Liver (tissue), 9 donors: ENCODE data around the gene C12orf76. TPM values are rescaled to one million over a fixed set of nuclear protein-coding genes. Genes with fewer than 3 reads are reported as not detected.

Experiments used
- DNase-seq: peaks from one replicate; pipeline ENCODE4 v3.0.0-alpha.2; 2017; ENCODE audit warnings: low spot score
- H3K27ac ChIP-seq, 2 donors: one replicate each; pipeline ENCODE4 v1.7.0; 2013; ENCODE audit warnings: inconsistent platforms in 2 of 2, low read length in 2 of 2, control low read depth in 1 of 2, low read depth in 1 of 2, mild to moderate bottlenecking in 1 of 2
- H3K27me3 ChIP-seq, 4 donors: one replicate each; pipeline versions ENCODE4 v1.6.1 to v1.7.0; 2013; ENCODE audit warnings: low read length in 3 of 4, inconsistent platforms in 1 of 4, mild to moderate bottlenecking in 1 of 4, moderate library complexity in 1 of 4; ENCODE audit not compliant: control insufficient read depth in 4 of 4, insufficient read depth in 4 of 4
- H3K36me3 ChIP-seq, 4 donors: one replicate each; pipeline versions ENCODE4 v1.6.1 to v1.7.0; 2013; ENCODE audit warnings: low read length in 3 of 4, mild to moderate bottlenecking in 3 of 4, low read depth in 1 of 4, moderate library complexity in 1 of 4; ENCODE audit not compliant: control insufficient read depth in 4 of 4, insufficient read depth in 3 of 4
- H3K4me1 ChIP-seq, 4 donors: one replicate each; pipeline versions ENCODE4 v1.6.1 to v1.7.0; 2013; ENCODE audit warnings: low read length in 3 of 4, mild to moderate bottlenecking in 3 of 4, moderate library complexity in 1 of 4; ENCODE audit not compliant: control insufficient read depth in 4 of 4, insufficient read depth in 4 of 4
- H3K4me3 ChIP-seq, 3 donors: one replicate each; pipeline versions ENCODE4 v1.6.1 to v1.7.0; 2013; ENCODE audit warnings: low read length in 3 of 3, control low read depth in 1 of 3, low read depth in 1 of 3, mild to moderate bottlenecking in 1 of 3
- H3K9ac ChIP-seq, 2 donors: one replicate each; pipeline ENCODE4 v1.7.0; 2013; ENCODE audit warnings: low read length in 2 of 2, mild to moderate bottlenecking in 2 of 2, moderate library complexity in 2 of 2, control low read depth in 1 of 2, low read depth in 1 of 2
- H3K9me3 ChIP-seq, 4 donors: one replicate each; pipeline versions ENCODE4 v1.6.1 to v1.7.0; 2013; ENCODE audit warnings: low read length in 3 of 4; ENCODE audit not compliant: control insufficient read depth in 4 of 4
- EGR1 ChIP-seq, 2 donors: IDR thresholded peaks; 2 replicates each; pipeline ENCODE4 v1.6.1; 2016 to 2018; ENCODE audit warnings: antibody characterized with exemption in 2 of 2, low read depth in 2 of 2
- FOXA1 ChIP-seq: IDR thresholded peaks from 2 replicates; pipeline ENCODE4 v1.6.1; 2016; ENCODE audit warnings: antibody characterized with exemption
- FOXA2 ChIP-seq: IDR thresholded peaks from 2 replicates; pipeline ENCODE4 v1.6.1; 2016; ENCODE audit warnings: antibody characterized with exemption
- GABPA ChIP-seq, 2 donors: IDR thresholded peaks in 1 of 2; conservative IDR thresholded peaks in 1 of 2; 2 replicates each; pipeline ENCODE4 v1.6.1; 2016; ENCODE audit warnings: antibody characterized with exemption in 2 of 2, mild to moderate bottlenecking in 1 of 2, moderate library complexity in 1 of 2
- HNF4A ChIP-seq, 2 donors: conservative IDR thresholded peaks; 2 replicates each; pipeline ENCODE4 v1.6.1; 2016; ENCODE audit warnings: antibody characterized with exemption in 2 of 2, mild to moderate bottlenecking in 2 of 2
- JUND ChIP-seq, 2 donors: IDR thresholded peaks; 2 replicates each; pipeline ENCODE4 v1.6.1; 2016; ENCODE audit warnings: antibody characterized with exemption in 2 of 2
- RAD21 ChIP-seq, 2 donors: IDR thresholded peaks; 2 replicates each; pipeline ENCODE4 v1.6.1; 2016; ENCODE audit warnings: antibody characterized with exemption in 2 of 2, mild to moderate bottlenecking in 2 of 2
- RXRA ChIP-seq, 2 donors: IDR thresholded peaks; 2 replicates each; pipeline ENCODE4 v1.6.1; 2017 to 2018; ENCODE audit warnings: antibody characterized with exemption in 2 of 2, mild to moderate bottlenecking in 1 of 2
- YY1 ChIP-seq: IDR thresholded peaks from 2 replicates; pipeline ENCODE4 v1.6.1; 2016; ENCODE audit warnings: antibody characterized with exemption, mild to moderate bottlenecking
- WGBS: extraction: QIAGEN DNeasy Blood & Tissue Kit; methylation state at CpG from one replicate; pipeline ENCODE4 v1.1.7; 2013; 5-methylcytosine and 5-hydroxymethylcytosine counted together
- polyA plus RNA-seq, 2 donors: library from polyadenylated mRNA; stranded (reverse) in 1 of 2; unstranded in 1 of 2; fragments of 200-250 nt in 1 of 2; fragments of >200 nt in 1 of 2; fragmentation: Nextera tagmentation in 1 of 2; extraction: Ambion mirVana in 1 of 2; gene quantifications; one replicate each; pipeline versions ENCODE4 v1.2.1 to v1.2.3, GENCODE V29; 2013 to 2015
- total RNA-seq, 2 donors: library from RNA; depleted of rRNA; stranded (reverse); fragments of >200 nt; gene quantifications; one replicate each; pipeline ENCODE4 v1.2.3, GENCODE V29; 2014
- TF ChIP-seq, protein P1 (sequence below): fragments of 150-350 bp; IDR thresholded peaks from 2 replicates; pipeline ENCODE4 v1.5.1; 2017; ENCODE audit warnings: improper control_type of control experiment, low read depth, low read length; ENCODE audit not compliant: missing input control
- TF ChIP-seq, protein P2 (sequence below): IDR thresholded peaks from 2 replicates; pipeline ENCODE4 v1.6.1; 2016; ENCODE audit warnings: antibody characterized with exemption
- TF ChIP-seq, protein P3 (sequence below): IDR thresholded peaks from 2 replicates; pipeline ENCODE4 v1.6.1; 2016; ENCODE audit warnings: antibody characterized with exemption, mild to moderate bottlenecking
- TF ChIP-seq, protein P4 (sequence below): IDR thresholded peaks from 2 replicates; pipeline ENCODE4 v1.6.1; 2016; ENCODE audit warnings: antibody characterized with exemption
- TF ChIP-seq, protein P5 (sequence below): IDR thresholded peaks from 2 replicates; pipeline ENCODE4 v1.6.1; 2016; ENCODE audit warnings: antibody characterized with exemption
- donor health status: healthy.
- donor health status: healthy.
- donor health status: healthy.
- donor health status: healthy.
- donor health status: healthy.

C12orf76 gene
- total and polyA plus RNA-seq, 4 donors = 5.6 to 22.4 (median 6.1) TPM

DNA sequence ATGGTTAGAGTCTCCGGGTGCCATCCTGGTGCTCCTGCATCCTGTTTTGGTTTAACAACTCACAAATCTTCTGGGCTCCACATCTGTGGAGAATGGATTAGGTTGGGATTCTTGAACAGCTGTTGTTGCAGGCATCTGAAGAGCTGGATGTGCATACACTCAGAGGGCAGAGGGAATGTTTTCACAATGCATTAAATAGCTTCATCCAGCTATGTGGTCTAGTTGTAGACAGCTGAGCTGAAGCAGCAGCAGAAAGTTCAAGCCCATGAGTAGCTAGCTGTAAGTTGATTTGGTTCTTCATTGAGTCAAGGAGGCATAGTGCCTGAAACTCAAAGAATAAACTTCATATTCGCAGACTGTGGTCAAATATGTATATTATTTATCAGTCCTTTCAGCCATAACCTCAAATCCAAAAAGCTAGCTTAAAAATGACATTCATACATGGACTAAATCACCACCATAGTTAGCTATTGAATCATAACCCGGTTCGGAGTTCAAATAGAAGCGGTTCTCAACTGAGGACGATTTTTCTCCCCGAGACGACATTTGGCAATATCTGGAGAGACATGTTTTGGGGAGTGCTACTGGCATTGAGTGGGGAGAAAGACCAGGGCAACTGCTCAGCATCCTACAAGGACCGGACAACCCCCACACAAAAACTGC lies 50.0 kb downstream of the C12orf76 start:
- Histone ChIP-seq H3K36me3 (peaks cover 0 to 4% (median 0%) of the 10 kb centered on the region in 4 donors), H3K9ac (peak overlapping the region in 1 of 2 donors; percentile 88), H3K27ac (peak overlapping the region; percentile 90 to 95), H3K9me3 (no peaks in the 10 kb centered on the region), H3K4me3 (peak overlapping the region; percentile 78 to 92 (median 86)), H3K4me1 (peaks cover 0 to 31% (median 23%) of the 10 kb centered on the region in 4 donors), H3K27me3 (no peaks in the 10 kb centered on the region)
- TF ChIP-seq GABPA (IDR thresholded peaks at IDR 0.05 in 1 of 2, conservative IDR thresholded peaks at IDR 0.05 in 1 of 2) = no peak
- TF ChIP-seq, protein P1, sequence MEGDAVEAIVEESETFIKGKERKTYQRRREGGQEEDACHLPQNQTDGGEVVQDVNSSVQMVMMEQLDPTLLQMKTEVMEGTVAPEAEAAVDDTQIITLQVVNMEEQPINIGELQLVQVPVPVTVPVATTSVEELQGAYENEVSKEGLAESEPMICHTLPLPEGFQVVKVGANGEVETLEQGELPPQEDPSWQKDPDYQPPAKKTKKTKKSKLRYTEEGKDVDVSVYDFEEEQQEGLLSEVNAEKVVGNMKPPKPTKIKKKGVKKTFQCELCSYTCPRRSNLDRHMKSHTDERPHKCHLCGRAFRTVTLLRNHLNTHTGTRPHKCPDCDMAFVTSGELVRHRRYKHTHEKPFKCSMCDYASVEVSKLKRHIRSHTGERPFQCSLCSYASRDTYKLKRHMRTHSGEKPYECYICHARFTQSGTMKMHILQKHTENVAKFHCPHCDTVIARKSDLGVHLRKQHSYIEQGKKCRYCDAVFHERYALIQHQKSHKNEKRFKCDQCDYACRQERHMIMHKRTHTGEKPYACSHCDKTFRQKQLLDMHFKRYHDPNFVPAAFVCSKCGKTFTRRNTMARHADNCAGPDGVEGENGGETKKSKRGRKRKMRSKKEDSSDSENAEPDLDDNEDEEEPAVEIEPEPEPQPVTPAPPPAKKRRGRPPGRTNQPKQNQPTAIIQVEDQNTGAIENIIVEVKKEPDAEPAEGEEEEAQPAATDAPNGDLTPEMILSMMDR = peak; percentile 1
- 56% methylated on average over 9 of the region's 9 CpGs for WGBS
- DNase-seq = no peak

DNA sequence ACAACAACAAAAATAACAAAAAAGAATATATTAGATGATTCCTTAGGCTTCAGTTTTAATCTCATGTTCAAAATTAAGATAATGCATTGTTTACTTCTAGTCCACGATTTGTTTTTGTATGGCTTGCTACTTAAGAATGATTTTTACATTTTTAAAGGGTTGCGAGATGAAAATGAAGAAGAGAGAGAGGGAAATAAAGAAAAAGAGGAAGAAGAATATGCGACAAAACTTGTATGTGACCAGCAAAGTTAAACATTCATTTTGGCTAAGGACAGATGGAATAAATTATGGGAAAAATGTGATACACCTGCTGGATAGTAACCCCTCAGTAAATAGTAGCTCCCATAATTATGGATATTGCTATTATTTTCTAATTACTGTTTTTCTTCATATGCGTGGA lies 50.9 kb downstream of the C12orf76 start:
- no peak overlapping the region for H3K27ac ChIP-seq
- H3K9me3 ChIP-seq = no peaks in the 10 kb centered on the region
- H3K4me1 ChIP-seq = peaks cover 0 to 37% (median 23%) of the 10 kb centered on the region in 4 donors
- TF ChIP-seq FOXA2 = no peak
- no peak for TF ChIP-seq YY1
- TF ChIP-seq JUND (IDR thresholded peaks at IDR 0.05) = no peak
- TF ChIP-seq RAD21 (IDR thresholded peaks at IDR 0.05) = no peak
- TF ChIP-seq HNF4A (conservative IDR thresholded peaks at IDR 0.05) = no peak
- TF ChIP-seq, protein P1 = no peak
- no peak for TF ChIP-seq EGR1 (IDR thresholded peaks at IDR 0.05; ENCODE audit: low read depth in 2 of 2)
- TF ChIP-seq, protein P2, sequence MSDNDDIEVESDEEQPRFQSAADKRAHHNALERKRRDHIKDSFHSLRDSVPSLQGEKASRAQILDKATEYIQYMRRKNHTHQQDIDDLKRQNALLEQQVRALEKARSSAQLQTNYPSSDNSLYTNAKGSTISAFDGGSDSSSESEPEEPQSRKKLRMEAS = no peak
- TF ChIP-seq, protein P3, sequence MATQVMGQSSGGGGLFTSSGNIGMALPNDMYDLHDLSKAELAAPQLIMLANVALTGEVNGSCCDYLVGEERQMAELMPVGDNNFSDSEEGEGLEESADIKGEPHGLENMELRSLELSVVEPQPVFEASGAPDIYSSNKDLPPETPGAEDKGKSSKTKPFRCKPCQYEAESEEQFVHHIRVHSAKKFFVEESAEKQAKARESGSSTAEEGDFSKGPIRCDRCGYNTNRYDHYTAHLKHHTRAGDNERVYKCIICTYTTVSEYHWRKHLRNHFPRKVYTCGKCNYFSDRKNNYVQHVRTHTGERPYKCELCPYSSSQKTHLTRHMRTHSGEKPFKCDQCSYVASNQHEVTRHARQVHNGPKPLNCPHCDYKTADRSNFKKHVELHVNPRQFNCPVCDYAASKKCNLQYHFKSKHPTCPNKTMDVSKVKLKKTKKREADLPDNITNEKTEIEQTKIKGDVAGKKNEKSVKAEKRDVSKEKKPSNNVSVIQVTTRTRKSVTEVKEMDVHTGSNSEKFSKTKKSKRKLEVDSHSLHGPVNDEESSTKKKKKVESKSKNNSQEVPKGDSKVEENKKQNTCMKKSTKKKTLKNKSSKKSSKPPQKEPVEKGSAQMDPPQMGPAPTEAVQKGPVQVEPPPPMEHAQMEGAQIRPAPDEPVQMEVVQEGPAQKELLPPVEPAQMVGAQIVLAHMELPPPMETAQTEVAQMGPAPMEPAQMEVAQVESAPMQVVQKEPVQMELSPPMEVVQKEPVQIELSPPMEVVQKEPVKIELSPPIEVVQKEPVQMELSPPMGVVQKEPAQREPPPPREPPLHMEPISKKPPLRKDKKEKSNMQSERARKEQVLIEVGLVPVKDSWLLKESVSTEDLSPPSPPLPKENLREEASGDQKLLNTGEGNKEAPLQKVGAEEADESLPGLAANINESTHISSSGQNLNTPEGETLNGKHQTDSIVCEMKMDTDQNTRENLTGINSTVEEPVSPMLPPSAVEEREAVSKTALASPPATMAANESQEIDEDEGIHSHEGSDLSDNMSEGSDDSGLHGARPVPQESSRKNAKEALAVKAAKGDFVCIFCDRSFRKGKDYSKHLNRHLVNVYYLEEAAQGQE = no peak
- TF ChIP-seq, protein P4, sequence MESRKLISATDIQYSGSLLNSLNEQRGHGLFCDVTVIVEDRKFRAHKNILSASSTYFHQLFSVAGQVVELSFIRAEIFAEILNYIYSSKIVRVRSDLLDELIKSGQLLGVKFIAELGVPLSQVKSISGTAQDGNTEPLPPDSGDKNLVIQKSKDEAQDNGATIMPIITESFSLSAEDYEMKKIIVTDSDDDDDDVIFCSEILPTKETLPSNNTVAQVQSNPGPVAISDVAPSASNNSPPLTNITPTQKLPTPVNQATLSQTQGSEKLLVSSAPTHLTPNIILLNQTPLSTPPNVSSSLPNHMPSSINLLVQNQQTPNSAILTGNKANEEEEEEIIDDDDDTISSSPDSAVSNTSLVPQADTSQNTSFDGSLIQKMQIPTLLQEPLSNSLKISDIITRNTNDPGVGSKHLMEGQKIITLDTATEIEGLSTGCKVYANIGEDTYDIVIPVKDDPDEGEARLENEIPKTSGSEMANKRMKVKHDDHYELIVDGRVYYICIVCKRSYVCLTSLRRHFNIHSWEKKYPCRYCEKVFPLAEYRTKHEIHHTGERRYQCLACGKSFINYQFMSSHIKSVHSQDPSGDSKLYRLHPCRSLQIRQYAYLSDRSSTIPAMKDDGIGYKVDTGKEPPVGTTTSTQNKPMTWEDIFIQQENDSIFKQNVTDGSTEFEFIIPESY = no peak
- no peak for TF ChIP-seq RXRA (IDR thresholded peaks at IDR 0.05)
- TF ChIP-seq, protein P5, sequence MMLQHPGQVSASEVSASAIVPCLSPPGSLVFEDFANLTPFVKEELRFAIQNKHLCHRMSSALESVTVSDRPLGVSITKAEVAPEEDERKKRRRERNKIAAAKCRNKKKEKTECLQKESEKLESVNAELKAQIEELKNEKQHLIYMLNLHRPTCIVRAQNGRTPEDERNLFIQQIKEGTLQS = no peak
- TF ChIP-seq FOXA1 = no peak
- no peak overlapping the region for H3K4me3 ChIP-seq
- no peaks in the 10 kb centered on the region for H3K27me3 ChIP-seq
- no peak for DNase-seq
- WGBS = 90% methylated on average over 4 of the region's 4 CpGs
- H3K9ac ChIP-seq = no peak overlapping the region
- H3K36me3 ChIP-seq = no peaks in the 10 kb centered on the region
